ENCODE data around the gene OSM.

OSM gene

GRCh38 chr22:30297276-30297990 lies 30.8 kb upstream of the OSM start:
- no peak for DNase-seq

- DNase-seq, result no peak
Measured at GRCh38 chr22:30296833-30297232, 30.2 kb upstream of the OSM start.

GRCh38 chr22:30296324-30296723 lies 29.7 kb upstream of the OSM start:
- DNase-seq, result no peak

GRCh38 chr22:30295576-30295975 lies 28.9 kb upstream of the OSM start:
- DNase-seq, result no peak

GRCh38 chr22:30294830-30295229 lies 28.2 kb upstream of the OSM start:
- DNase-seq, result no peak

GRCh38 chr22:30294066-30294465 lies 27.4 kb upstream of the OSM start:
- DNase-seq, result peak; percentile 80 to 84

- DNase-seq, result no peak
Measured at GRCh38 chr22:30293026-30293425, 26.4 kb upstream of the OSM start.

- DNase-seq, result no peak
Measured at GRCh38 chr22:30292069-30292970, 25.7 kb upstream of the OSM start.

- DNase-seq, result peak; percentile 81 to 91
Measured at GRCh38 chr22:30291058-30291892, 24.6 kb upstream of the OSM start.

- DNase-seq, result peak; percentile 81 to 91
Measured at GRCh38 chr22:30290342-30291057, 23.8 kb upstream of the OSM start.

GRCh38 chr22:30289980-30290313 lies 23.3 kb upstream of the OSM start:
- peak in 1 of 2 experiments; percentile 83 for DNase-seq

- peak; percentile 99 for DNase-seq
Measured at GRCh38 chr22:30289141-30289979, 22.7 kb upstream of the OSM start, which contains the start of gene CASTOR1. Gene CASTOR1 (minus strand): TSS chr22:30289505. CDS start chr22:30289497, 8 bp downstream.

- no peak for DNase-seq
Measured at GRCh38 chr22:30288419-30289140, 21.9 kb upstream of the OSM start.

GRCh38 chr22:30287648-30288418 lies 21.2 kb upstream of the OSM start:
- DNase-seq, result peak; percentile 89 to 97

GRCh38 chr22:30286813-30287647 lies 20.4 kb upstream of the OSM start:
- peak; percentile 67 to 70 for DNase-seq

GRCh38 chr22:30286331-30286730 lies 19.7 kb upstream of the OSM start:
- no peak for DNase-seq

GRCh38 chr22:30285846-30286200 lies 19.2 kb upstream of the OSM start:
- no peak for DNase-seq

GRCh38 chr22:30285176-30285845 lies 18.7 kb upstream of the OSM start:
- DNase-seq, result no peak

GRCh38 chr22:30284666-30285065 lies 18.0 kb upstream of the OSM start:
- DNase-seq, result no peak

Data from SHP77 (cell line).